ENCODE measurements around the gene CFL1. TPM values are rescaled to one million over a fixed set of nuclear protein-coding genes. Genes with fewer than 3 reads are reported as not detected.
A peak's percentile ranks its signal among the peaks of the same experiment; 100 is the strongest.

Gene CFL1
- total and polyA plus RNA-seq, 2 of the 4 experiments (the other 2 are of a cell fraction): 960 to 2,231 TPM

DNA sequence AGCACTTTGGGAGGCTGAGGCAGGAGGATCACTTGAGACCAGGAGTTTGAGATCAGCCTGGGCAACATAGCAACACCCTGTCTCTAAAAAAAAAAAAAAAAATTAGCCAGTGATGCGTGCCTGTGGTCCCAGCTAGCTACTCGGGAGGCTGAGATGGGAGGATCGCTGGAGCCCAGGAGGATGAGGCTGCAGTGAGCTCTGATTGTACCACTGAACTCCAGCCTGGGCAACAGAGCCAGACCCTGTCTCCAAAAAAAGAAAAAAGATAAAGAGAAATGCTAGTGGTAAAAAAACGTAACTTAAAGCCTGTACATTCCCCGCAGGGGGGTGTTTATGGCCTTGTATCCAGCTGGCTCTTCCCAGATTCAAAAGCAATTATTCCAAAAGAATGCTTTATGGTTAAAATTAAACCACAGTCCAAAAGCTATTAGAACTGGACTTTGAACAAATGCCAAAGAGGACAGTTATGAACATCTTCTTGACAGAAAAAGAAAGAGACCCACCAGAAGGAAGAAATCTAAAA lies 40.6 kb downstream of the CFL1 start:
- Histone ChIP-seq H2BK15ac (ENCODE audit: low read depth, low read length) (no peak overlapping the region), H3K4me2 (ENCODE audit: low read depth, low read length) (peak overlapping the region; percentile 87), H3K27ac (ENCODE audit: insufficient read depth, low read length) (no peak overlapping the region), H2BK120ac (ENCODE audit: low read depth, low read length) (0 out of 2 replicates have a peak overlapping the region, but pooled peaks have one; percentile 29), H3K56ac (ENCODE audit: extremely low read depth, insufficient read depth, low read length) (peak overlapping the region; percentile 47; the same call in 1 of the 2 replicates), H3K36me3 (ENCODE audit: control insufficient read depth, insufficient read depth, low read length) (no peaks in the 10 kb centered on the region), H4K91ac (ENCODE audit: insufficient read depth, low read depth, low read length) (no peak overlapping the region), H3K18ac (ENCODE audit: low read depth, low read length) (no peak overlapping the region), H3K9me1 (ENCODE audit: insufficient read depth, low read length) (no peaks in the 10 kb centered on the region), H3K4me3 (ENCODE audit: insufficient read depth, low read depth, low read length) (peak overlapping the region; percentile 94), H4K20me1 (ENCODE audit: insufficient read depth, low read length) (no peaks in the 10 kb centered on the region), H2AK5ac (ENCODE audit: low read depth, low read length) (0 out of 2 replicates have a peak overlapping the region, but pooled peaks have one; percentile 30), H2AK9ac (replicated peaks; ENCODE audit: low read depth, low read length, poor library complexity) (no peak overlapping the region), H2BK5ac (ENCODE audit: low read depth, low read length, poor library complexity, severe bottlenecking) (no peak overlapping the region), H3K79me1 (ENCODE audit: low read depth in 1 of 2, low read length in 2 of 2) (no peaks in the 10 kb centered on the region; a peak in 1 of 4 replicates), H3K9me3 (ENCODE audit: control insufficient read depth, insufficient read depth, low read length) (no peaks in the 10 kb centered on the region), H2BK20ac (ENCODE audit: low read depth, low read length) (no peak overlapping the region), H3K9ac (ENCODE audit: low read depth, low read length) (peak overlapping the region; percentile 72; the same call in 1 of the 2 replicates), H4K5ac (ENCODE audit: low read depth, low read length) (0 out of 2 replicates have a peak overlapping the region, but pooled peaks have one; percentile 87), H3K14ac (replicated peaks; ENCODE audit: low read depth, low read length) (no peak overlapping the region), H2AFZ (replicated peaks; ENCODE audit: low read length, poor library complexity) (peak overlapping the region; percentile 98), H4K8ac (ENCODE audit: low read depth in 2 of 2, low read length in 2 of 2) (peak overlapping the region; percentile 68 to 73; a peak in 1 of 4 replicates), H3K23ac (ENCODE audit: low read depth, low read length) (peak overlapping the region; percentile 67; the same call in 1 of the 2 replicates), H3K27me3 (ENCODE audit: control insufficient read depth, insufficient read depth, low read length) (peaks cover 7% of the 10 kb centered on the region), H3K4ac (ENCODE audit: low read depth, low read length) (peak overlapping the region; percentile 84; the same call in 1 of the 2 replicates), H3K4me1 (ENCODE audit: control insufficient read depth, insufficient read depth, low read length) (no peaks in the 10 kb centered on the region)
- 90% methylated on average over 2 of the region's 5 CpGs; no CpG with 5 or more reads in 1 of the 2 experiments for WGBS, 2 experiments (ENCODE audit: extremely low coverage in 2 of 2, insufficient read length in 1 of 2)
- dilution Hi-C loops (cut with HindIII; ENCODE audit: low sequenced_read_pairs, unreplicated experiment) (no loop called here), intact Hi-C loops (cut with micrococcal nuclease) (loop anchor here (1.0 to 5.0 kb wide), 2 partner anchors 50 to 111 kb away; no protein-coding TSS in a partner anchor), in situ Hi-C loops (cut with MboI; ENCODE audit: low sequenced_read_pairs) (loop anchor here (5.0 kb wide), 1 partner anchor 105 kb away; the partner anchor contains the start of gene KAT5)
- ATAC-seq (ENCODE audit: low read depth): no peak
- no peak for DNase-seq
- POLR2A ChIA-PET (ENCODE audit: unreplicated experiment): interaction anchor here (0.5 to 1.5 kb wide), 3 partner anchors 15 to 106 kb away, joined by 3 to 6 read pairs (median 4); partner anchors contain the start of gene KAT5
- BruUV-seq (replicated peaks): no TSS peak
- CTCF ChIA-PET: interaction anchor here (0.5 to 3.0 kb wide), 10 partner anchors 9 to 106 kb away, joined by 3 to 23 read pairs (median 4); partner anchors contain the start of genes CFL1, KAT5 and RNASEH2C
- no peak for TF ChIP-seq CHD1 (IDR thresholded peaks at IDR 0.05; ENCODE audit: low read depth, low read length)
- TF ChIP-seq, protein P1, sequence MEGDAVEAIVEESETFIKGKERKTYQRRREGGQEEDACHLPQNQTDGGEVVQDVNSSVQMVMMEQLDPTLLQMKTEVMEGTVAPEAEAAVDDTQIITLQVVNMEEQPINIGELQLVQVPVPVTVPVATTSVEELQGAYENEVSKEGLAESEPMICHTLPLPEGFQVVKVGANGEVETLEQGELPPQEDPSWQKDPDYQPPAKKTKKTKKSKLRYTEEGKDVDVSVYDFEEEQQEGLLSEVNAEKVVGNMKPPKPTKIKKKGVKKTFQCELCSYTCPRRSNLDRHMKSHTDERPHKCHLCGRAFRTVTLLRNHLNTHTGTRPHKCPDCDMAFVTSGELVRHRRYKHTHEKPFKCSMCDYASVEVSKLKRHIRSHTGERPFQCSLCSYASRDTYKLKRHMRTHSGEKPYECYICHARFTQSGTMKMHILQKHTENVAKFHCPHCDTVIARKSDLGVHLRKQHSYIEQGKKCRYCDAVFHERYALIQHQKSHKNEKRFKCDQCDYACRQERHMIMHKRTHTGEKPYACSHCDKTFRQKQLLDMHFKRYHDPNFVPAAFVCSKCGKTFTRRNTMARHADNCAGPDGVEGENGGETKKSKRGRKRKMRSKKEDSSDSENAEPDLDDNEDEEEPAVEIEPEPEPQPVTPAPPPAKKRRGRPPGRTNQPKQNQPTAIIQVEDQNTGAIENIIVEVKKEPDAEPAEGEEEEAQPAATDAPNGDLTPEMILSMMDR (conservative IDR thresholded peaks at IDR 0.05; ENCODE audit: low read depth, low read length): no peak
- TF ChIP-seq RCOR1 (IDR thresholded peaks at IDR 0.05; ENCODE audit: insufficient replicate concordance, low read length): no peak
- TF ChIP-seq MXI1 (IDR thresholded peaks at IDR 0.05; ENCODE audit: borderline replicate concordance, low read depth, low read length): no peak
- TF ChIP-seq BHLHE40 (IDR thresholded peaks at IDR 0.05; ENCODE audit: low read depth, low read length): no peak
- no peak for TF ChIP-seq RFX5 (IDR thresholded peaks at IDR 0.05; ENCODE audit: low read depth, low read length)
- no peak for TF ChIP-seq MAZ (IDR thresholded peaks at IDR 0.05; ENCODE audit: borderline replicate concordance, low read depth, low read length)
- TF ChIP-seq NFE2L2 (IDR thresholded peaks at IDR 0.05; ENCODE audit: low read depth, low read length): no peak
- TF ChIP-seq POLR2A (IDR thresholded peaks at IDR 0.05; ENCODE audit: low read depth, low read length): no peak
- TF ChIP-seq, protein P2, sequence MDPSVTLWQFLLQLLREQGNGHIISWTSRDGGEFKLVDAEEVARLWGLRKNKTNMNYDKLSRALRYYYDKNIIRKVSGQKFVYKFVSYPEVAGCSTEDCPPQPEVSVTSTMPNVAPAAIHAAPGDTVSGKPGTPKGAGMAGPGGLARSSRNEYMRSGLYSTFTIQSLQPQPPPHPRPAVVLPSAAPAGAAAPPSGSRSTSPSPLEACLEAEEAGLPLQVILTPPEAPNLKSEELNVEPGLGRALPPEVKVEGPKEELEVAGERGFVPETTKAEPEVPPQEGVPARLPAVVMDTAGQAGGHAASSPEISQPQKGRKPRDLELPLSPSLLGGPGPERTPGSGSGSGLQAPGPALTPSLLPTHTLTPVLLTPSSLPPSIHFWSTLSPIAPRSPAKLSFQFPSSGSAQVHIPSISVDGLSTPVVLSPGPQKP (IDR thresholded peaks at IDR 0.05; ENCODE audit: borderline replicate concordance, low read depth, low read length): no peak
- TF ChIP-seq FOS (IDR thresholded peaks at IDR 0.05; ENCODE audit: low read depth, low read length): no peak
- TF ChIP-seq CEBPB (IDR thresholded peaks at IDR 0.05; ENCODE audit: low read depth, low read length): no peak
- TF ChIP-seq MAFK (IDR thresholded peaks at IDR 0.05; ENCODE audit: low read depth, low read length): no peak
- no peak for TF ChIP-seq SMC3 (IDR thresholded peaks at IDR 0.05; ENCODE audit: low read depth, low read length)
- TF ChIP-seq RAD21 (IDR thresholded peaks at IDR 0.05; ENCODE audit: low read length): no peak
